HTR-8/SVneo (cell line): ENCODE results near the gene HDAC4.

Experiments used
- DNase-seq: peaks from one replicate; pipeline ENCODE4 v3.0.0; 2011; ENCODE audit warnings: low spot score, mixed read lengths; ENCODE audit not compliant: insufficient read length
- FAIRE-seq: peaks from 2 replicates; lab custom pipeline; 2011; peaks lifted over from hg19 to GRCh38; lab: Jason Lieb, UNC

HDAC4 gene

DNA sequence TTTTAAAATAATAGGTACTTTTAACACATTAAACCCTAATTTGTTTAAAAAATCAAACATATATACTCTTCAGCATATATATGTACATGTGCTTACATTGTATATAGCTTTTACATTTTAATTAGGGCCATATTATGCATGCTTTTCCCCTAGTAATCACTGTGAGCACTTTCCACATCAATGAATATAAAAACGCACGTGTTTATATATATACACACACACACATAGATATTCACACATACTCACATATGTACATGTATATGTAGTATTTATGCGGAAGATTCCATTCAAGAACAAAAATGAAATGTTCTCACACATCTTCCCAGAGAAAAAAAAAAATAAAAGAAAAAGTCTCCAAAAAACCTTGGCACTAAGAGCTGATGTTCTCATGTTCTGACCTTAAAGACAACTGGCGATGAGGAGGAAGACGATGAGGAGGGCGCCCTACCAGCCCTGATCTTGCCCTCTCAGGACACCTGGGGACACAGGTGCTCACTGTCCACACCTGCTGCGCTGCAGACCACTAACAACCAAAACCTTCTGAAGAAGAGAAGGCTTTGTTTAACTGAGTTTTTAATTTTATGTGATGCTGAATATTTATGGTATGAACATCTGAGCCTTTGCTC, 184.7 kb downstream of the HDAC4 start:
- no peak for DNase-seq
- FAIRE-seq, result no peak

DNA sequence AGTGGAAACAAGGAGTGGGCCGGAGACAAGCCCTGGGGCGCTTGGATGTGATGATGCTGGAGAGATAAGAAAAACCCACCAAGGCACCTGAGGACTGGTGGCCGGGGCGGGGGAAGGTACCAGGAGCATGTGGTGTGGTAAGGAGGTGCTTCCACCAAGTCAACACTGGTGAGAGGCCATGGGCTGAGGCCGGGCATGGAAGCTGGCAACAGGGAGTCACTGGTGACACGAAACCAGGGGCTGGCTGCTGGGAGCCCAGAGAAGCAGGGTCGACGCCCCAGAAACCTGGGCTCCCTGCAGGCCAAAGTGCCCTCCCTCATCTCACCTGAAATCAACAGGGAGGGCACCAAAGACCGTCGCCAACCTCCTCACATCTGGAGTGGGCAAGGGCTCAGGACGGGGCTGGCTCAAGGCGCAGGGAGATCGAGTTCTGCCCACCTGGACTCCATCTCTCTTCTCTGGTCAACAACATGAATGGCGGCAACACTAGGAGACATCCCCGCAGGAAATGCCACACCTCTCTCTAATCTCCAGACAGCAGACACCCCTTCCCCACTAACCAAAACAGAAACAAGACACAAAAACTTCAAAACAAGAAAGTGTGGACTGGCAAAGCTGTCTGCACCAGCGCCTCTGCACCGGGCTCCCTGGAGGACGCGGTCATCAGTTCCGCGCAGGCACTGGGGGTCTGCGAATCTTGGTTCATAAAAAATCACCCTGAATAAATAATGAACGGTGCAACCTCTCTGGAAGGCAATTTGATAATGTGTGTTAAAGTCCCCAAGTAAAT, 185.5 kb downstream of the HDAC4 start:
- DNase-seq, result no peak

GRCh38 chr2:239214725-239215124, 186.1 kb downstream of the HDAC4 start:
- no peak for FAIRE-seq
- no peak for DNase-seq

More for the DNA sequence above, 185.5 kb downstream of the HDAC4 start:
- FAIRE-seq, result no peak

- FAIRE-seq (no peak), DNase-seq (no peak)
Measured at GRCh38 chr2:239213643-239214101, 187.1 kb downstream of the HDAC4 start.

DNA sequence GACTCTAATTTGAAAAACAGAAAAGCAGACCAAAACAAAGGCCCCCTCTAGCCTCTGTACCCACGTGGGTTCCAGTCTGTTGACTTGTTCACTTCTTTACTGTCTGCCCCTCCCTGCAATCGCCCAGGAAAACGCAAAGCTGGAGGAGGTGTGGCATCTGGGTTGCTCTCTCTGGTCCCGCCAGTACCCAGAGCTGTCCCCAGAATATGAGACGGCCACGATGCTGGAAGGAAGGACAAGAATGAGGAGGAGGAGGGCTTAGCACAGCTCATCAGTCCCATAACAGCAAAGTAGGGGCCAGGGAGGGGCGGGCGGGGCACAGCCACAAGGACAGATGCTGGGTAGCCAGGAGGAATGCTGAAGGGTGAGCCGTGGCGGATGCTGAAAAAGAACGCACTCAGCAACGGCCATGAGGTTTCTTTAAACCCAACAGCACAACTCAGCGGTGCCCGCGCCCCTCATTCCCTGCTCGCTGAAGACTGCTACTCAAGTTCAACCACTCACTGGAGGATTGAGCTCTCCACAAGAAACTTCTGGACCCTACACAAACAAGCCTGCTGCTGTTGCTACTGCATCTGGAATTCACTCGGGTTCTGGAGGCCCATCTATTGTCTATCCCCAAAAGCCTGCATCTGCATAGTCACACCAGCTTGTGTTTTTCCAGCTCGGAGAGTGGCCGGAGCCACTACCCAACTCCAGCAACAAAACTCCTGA, 187.7 kb downstream of the HDAC4 start:
- no peak for DNase-seq
- no peak for FAIRE-seq

- DNase-seq, result no peak
- FAIRE-seq, result no peak
Measured at GRCh38 chr2:239212121-239212928, 188.5 kb downstream of the HDAC4 start.

GRCh38 chr2:239211396-239212094, 189.3 kb downstream of the HDAC4 start:
- FAIRE-seq, result no peak
- no peak for DNase-seq

GRCh38 chr2:239209783-239210182, 191.0 kb downstream of the HDAC4 start:
- no peak for DNase-seq
- no peak for FAIRE-seq

- FAIRE-seq (no peak), DNase-seq (no peak)
Measured at GRCh38 chr2:239208465-239209180, 192.2 kb downstream of the HDAC4 start.

DNA sequence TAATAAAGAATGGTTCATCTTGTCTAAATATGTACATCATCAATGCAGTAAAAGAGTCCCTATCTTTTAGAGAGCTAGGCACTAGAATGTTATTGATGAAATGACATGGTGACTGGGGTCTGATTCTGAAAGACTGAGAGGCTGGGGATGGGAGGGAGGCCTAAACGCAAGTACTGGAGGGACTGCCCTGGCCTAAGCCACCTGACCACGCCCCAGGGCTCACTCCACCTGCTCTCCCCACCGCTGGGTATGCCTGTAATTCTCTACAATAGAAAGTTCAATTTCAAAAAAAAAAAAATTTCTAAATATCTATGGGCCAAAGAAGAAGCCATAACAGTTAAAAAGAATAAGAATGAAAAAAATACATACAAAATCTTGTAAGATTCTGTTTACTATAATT, 194.0 kb downstream of the HDAC4 start:
- FAIRE-seq, result no peak
- DNase-seq, result no peak

- no peak for DNase-seq
- no peak for FAIRE-seq
Measured at GRCh38 chr2:239206042-239206441, 194.8 kb downstream of the HDAC4 start.

- FAIRE-seq, result no peak
- DNase-seq, result no peak
Measured at GRCh38 chr2:239204876-239205468, 195.8 kb downstream of the HDAC4 start.

- no peak for DNase-seq
- no peak for FAIRE-seq
Measured at GRCh38 chr2:239204136-239204875, 196.5 kb downstream of the HDAC4 start.

- no peak for FAIRE-seq
Measured at GRCh38 chr2:239203443-239204135, 197.2 kb downstream of the HDAC4 start.

GRCh38 chr2:239202836-239203235, 198.0 kb downstream of the HDAC4 start:
- DNase-seq, result no peak
- FAIRE-seq, result no peak

More at GRCh38 chr2:239203443-239204135, 197.2 kb downstream of the HDAC4 start:
- no peak for DNase-seq

DNA sequence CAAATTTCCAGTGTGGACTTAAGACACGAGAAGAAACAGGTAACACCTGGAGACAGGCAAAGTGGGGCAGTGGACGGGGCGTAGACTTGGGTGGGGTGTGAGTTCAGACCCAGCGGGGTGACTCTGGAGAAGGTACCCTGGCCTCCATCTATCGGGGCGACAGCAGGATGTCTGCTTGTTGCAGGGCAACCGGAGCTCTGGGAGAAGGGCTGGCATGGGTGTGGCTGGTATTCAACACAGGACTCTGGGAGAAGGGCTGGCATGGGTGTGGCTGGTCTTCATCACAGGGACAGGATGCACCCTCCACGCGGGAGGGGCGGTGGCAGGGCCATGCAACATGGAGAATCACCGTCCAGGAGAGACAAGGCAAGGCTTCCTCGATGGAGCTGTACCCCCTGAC, 198.5 kb downstream of the HDAC4 start:
- no peak for FAIRE-seq
- no peak for DNase-seq

GRCh38 chr2:239201884-239202283, 198.9 kb downstream of the HDAC4 start:
- DNase-seq (no peak), FAIRE-seq (no peak)
